ENCODE measurements around the gene DOC2B. TPM values are rescaled to one million over a fixed set of nuclear protein-coding genes. Genes with fewer than 3 reads are reported as not detected.
A peak's percentile ranks its signal among the peaks of the same experiment; 100 is the strongest.

The DOC2B gene
- polyA plus RNA-seq, 1 donor from 2014 or later = 4.8 TPM

GRCh38 chr17:179781-180380 is 1.6 kb downstream of the DOC2B start:
- no peaks in the 10 kb centered on the region for H4K20me1 ChIP-seq (ENCODE audit: insufficient read depth)
- peak overlapping the region; percentile 65 for H3K4me3 ChIP-seq (ENCODE audit: low read length)
- H2AFZ ChIP-seq (ENCODE audit: low read depth, low read length) = no peak overlapping the region
- no peaks in the 10 kb centered on the region for H3K79me2 ChIP-seq (replicated peaks; ENCODE audit: insufficient read depth, low read length)
- no peaks in the 10 kb centered on the region for H3K9me2 ChIP-seq (ENCODE audit: insufficient read depth, low read length)
- peaks cover 36% of the 10 kb centered on the region for H3K27me3 ChIP-seq (ENCODE audit: insufficient read depth, low read depth, low read length)
- no peaks in the 10 kb centered on the region for H3K36me3 ChIP-seq (ENCODE audit: insufficient read depth, low read length)
- H3F3A ChIP-seq (ENCODE audit: insufficient read depth, low read length, poor library complexity, severe bottlenecking) = no peaks in the 10 kb centered on the region
- no peak for TF ChIP-seq EZH2 (IDR thresholded peaks at IDR 0.05; ENCODE audit: borderline replicate concordance, insufficient read depth, low read length, poor library complexity, severe bottlenecking)
- TF ChIP-seq EP300 (conservative IDR thresholded peaks at IDR 0.05; ENCODE audit: poor library complexity, severe bottlenecking) = no peak
- TF ChIP-seq RAD21 (conservative IDR thresholded peaks at IDR 0.05) = no peak
- no peak for TF ChIP-seq POLR2AphosphoS5 (IDR thresholded peaks at IDR 0.05)
- TF ChIP-seq TAF1 (IDR thresholded peaks at IDR 0.05; ENCODE audit: low read depth) = no peak
- no peak for TF ChIP-seq REST (IDR thresholded peaks at IDR 0.05; ENCODE audit: borderline replicate concordance)
- no peak for TF ChIP-seq MXI1 (conservative IDR thresholded peaks at IDR 0.05; ENCODE audit: poor library complexity, severe bottlenecking)
- no peak for TF ChIP-seq SMC3 (conservative IDR thresholded peaks at IDR 0.05; ENCODE audit: poor library complexity)
- no peak for TF ChIP-seq CTCF (IDR thresholded peaks at IDR 0.05; ENCODE audit: poor library complexity, severe bottlenecking)
- no peak overlapping the region for H3K27ac ChIP-seq (ENCODE audit: low read length)
- no peak overlapping the region for H3K4me2 ChIP-seq (ENCODE audit: low read length)
- no peaks in the 10 kb centered on the region for H3K9me3 ChIP-seq (ENCODE audit: low read length)
- H3K9ac ChIP-seq (ENCODE audit: low read length) = peak overlapping the region; percentile 54

GRCh38 chr17:179066-179432 is 2.4 kb downstream of the DOC2B start:
- no peaks in the 10 kb centered on the region for H4K20me1 ChIP-seq (ENCODE audit: insufficient read depth)
- peaks cover 36% of the 10 kb centered on the region for H3K27me3 ChIP-seq (ENCODE audit: insufficient read depth, low read depth, low read length)
- TF ChIP-seq EZH2 (IDR thresholded peaks at IDR 0.05; ENCODE audit: borderline replicate concordance, insufficient read depth, low read length, poor library complexity, severe bottlenecking) (no peak), RAD21 (conservative IDR thresholded peaks at IDR 0.05) (no peak), REST (IDR thresholded peaks at IDR 0.05; ENCODE audit: borderline replicate concordance) (no peak), SMC3 (conservative IDR thresholded peaks at IDR 0.05; ENCODE audit: poor library complexity) (no peak), CTCF (IDR thresholded peaks at IDR 0.05; ENCODE audit: poor library complexity, severe bottlenecking) (no peak), MXI1 (conservative IDR thresholded peaks at IDR 0.05; ENCODE audit: poor library complexity, severe bottlenecking) (no peak)
- no peaks in the 10 kb centered on the region for H3K36me3 ChIP-seq (ENCODE audit: insufficient read depth, low read length)
- no peak overlapping the region for H2AFZ ChIP-seq (ENCODE audit: low read depth, low read length)
- H3K79me2 ChIP-seq (replicated peaks; ENCODE audit: insufficient read depth, low read length) = no peaks in the 10 kb centered on the region
- H3K4me3 ChIP-seq (ENCODE audit: low read length) = peak overlapping the region; percentile 65
- no peak overlapping the region for H3K4me2 ChIP-seq (ENCODE audit: low read length)
- no peaks in the 10 kb centered on the region for H3K9me2 ChIP-seq (ENCODE audit: insufficient read depth, low read length)
- no peaks in the 10 kb centered on the region for H3K9me3 ChIP-seq (ENCODE audit: low read length)
- no peak overlapping the region for H3K9ac ChIP-seq (ENCODE audit: low read length)
- H3F3A ChIP-seq (ENCODE audit: insufficient read depth, low read length, poor library complexity, severe bottlenecking) = no peaks in the 10 kb centered on the region
- no peak overlapping the region for H3K27ac ChIP-seq (ENCODE audit: low read length)

All from neural cell (in vitro differentiated cells).